Central memory CD8-positive, alpha-beta T cell (primary cell): ENCODE results near the gene PPIA.
"Not testable (repeated sequence)": the region's sequence is repeated elsewhere in the genome, so short reads cannot be mapped to it uniquely, and the experiment has no call there.

ENCODE experiments used
- ATAC-seq: fragments of 150-1000 bp; cut with Tn5 transposase; replicated peaks from 2 replicates; pipeline ENCODE4 v1.10.0; 2022; ENCODE audit warnings: mild to moderate bottlenecking, moderate FRiP score, moderate number of reproducible peaks; ENCODE audit not compliant: poor library complexity, severe bottlenecking; ENCODE audit errors: extremely low read depth
- DNase-seq, 2 donors: peaks; one replicate each; pipeline ENCODE4 v3.0.0; 2021; ENCODE audit warnings: low spot score in 2 of 2
- H3K27ac Mint-ChIP-seq: one replicate; pipeline ENCODE4 v1.8.0; 2022; ENCODE audit warnings: low read depth, mild to moderate bottlenecking, moderate library complexity, mixed read lengths
- H3K27me3 Mint-ChIP-seq: one replicate; pipeline ENCODE4 v1.8.0; 2022; ENCODE audit warnings: mixed read lengths
- H3K36me3 Mint-ChIP-seq: one replicate; pipeline ENCODE4 v1.8.0; 2022; ENCODE audit warnings: mild to moderate bottlenecking, moderate library complexity, mixed read lengths; ENCODE audit not compliant: insufficient read depth
- H3K4me1 Mint-ChIP-seq: one replicate; pipeline ENCODE4 v1.8.0; 2022; ENCODE audit warnings: mixed read lengths
- H3K4me3 Mint-ChIP-seq: one replicate; pipeline ENCODE4 v1.8.0; 2022; ENCODE audit warnings: mild to moderate bottlenecking, moderate library complexity, mixed read lengths
- H3K9me3 Mint-ChIP-seq: one replicate; pipeline ENCODE4 v1.8.0; 2022; ENCODE audit warnings: mixed read lengths

The PPIA gene

DNA sequence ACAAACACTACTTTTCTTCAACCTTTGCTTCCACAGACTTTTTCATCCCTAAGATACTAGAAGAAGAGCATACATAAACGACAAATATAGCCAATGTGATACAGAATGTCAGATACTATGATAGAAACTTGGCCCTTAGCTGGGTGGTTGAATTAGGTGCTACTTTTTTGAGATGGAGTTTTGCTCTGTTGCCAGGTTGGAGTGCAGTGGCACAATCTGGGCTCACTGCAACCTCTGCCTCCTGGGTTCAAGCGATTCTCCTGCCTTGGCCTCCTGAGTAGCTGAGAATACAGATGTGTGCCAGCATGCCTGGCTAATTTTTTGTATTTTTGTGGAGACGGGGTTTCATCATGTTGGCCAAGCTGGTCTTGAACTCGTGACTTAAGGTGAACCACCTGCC lies 3.5 kb downstream of the PPIA start:
- H3K4me3 Mint-ChIP-seq = no peak overlapping the region
- H3K27ac Mint-ChIP-seq = peak overlapping the region; percentile 35
- no peak for DNase-seq
- ATAC-seq = no peak
- H3K27me3 Mint-ChIP-seq = no peaks in the 10 kb centered on the region
- peaks cover 77% of the 10 kb centered on the region for H3K36me3 Mint-ChIP-seq
- peaks cover 32% of the 10 kb centered on the region for H3K4me1 Mint-ChIP-seq
- H3K9me3 Mint-ChIP-seq = no peaks in the 10 kb centered on the region

DNA sequence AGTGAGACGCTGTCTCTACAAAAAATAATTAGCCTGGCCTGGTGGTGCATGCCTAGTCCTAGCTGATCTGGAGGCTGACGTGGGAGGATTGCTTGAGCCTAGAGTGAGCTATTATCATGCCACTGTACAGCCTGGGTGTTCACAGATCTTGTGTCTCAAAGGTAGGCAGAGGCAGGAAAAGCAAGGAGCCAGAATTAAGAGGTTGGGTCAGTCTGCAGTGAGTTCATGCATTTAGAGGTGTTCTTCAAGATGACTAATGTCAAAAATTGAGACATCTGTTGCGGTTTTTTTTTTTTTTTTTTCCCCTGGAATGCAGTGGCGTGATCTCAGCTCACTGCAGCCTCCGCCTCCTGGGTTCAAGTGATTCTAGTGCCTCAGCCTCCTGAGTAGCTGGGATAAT lies 5.4 kb downstream of the PPIA start:
- DNase-seq = no peak
- no peaks in the 10 kb centered on the region for H3K27me3 Mint-ChIP-seq
- no peaks in the 10 kb centered on the region for H3K9me3 Mint-ChIP-seq
- H3K4me1 Mint-ChIP-seq = peaks cover 32% of the 10 kb centered on the region
- peak overlapping the region; percentile 38 for H3K27ac Mint-ChIP-seq
- no peak overlapping the region for H3K4me3 Mint-ChIP-seq
- peaks cover 70% of the 10 kb centered on the region for H3K36me3 Mint-ChIP-seq
- ATAC-seq = no peak

DNA sequence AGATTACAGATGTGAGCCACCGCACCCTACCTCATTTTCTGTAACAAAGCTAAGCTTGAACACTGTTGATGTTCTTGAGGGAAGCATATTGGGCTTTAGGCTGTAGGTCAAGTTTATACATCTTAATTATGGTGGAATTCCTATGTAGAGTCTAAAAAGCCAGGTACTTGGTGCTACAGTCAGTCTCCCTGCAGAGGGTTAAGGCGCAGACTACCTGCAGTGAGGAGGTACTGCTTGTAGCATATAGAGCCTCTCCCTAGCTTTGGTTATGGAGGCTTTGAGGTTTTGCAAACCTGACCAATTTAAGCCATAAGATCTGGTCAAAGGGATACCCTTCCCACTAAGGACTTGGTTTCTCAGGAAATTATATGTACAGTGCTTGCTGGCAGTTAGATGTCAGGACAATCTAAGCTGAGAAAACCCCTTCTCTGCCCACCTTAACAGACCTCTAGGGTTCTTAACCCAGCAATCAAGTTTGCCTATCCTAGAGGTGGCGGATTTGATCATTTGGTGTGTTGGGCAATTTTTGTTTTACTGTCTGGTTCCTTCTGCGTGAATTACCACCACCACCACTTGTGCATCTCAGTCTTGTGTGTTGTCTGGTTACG lies 6.0 kb downstream of the PPIA start:
- Mint-ChIP-seq H3K4me3 (no peak overlapping the region), H3K4me1 (peaks cover 28% of the 10 kb centered on the region), H3K27me3 (no peaks in the 10 kb centered on the region), H3K9me3 (no peaks in the 10 kb centered on the region), H3K36me3 (peaks cover 64% of the 10 kb centered on the region), H3K27ac (no peak overlapping the region)
- DNase-seq = no peak
- ATAC-seq = no peak

DNA sequence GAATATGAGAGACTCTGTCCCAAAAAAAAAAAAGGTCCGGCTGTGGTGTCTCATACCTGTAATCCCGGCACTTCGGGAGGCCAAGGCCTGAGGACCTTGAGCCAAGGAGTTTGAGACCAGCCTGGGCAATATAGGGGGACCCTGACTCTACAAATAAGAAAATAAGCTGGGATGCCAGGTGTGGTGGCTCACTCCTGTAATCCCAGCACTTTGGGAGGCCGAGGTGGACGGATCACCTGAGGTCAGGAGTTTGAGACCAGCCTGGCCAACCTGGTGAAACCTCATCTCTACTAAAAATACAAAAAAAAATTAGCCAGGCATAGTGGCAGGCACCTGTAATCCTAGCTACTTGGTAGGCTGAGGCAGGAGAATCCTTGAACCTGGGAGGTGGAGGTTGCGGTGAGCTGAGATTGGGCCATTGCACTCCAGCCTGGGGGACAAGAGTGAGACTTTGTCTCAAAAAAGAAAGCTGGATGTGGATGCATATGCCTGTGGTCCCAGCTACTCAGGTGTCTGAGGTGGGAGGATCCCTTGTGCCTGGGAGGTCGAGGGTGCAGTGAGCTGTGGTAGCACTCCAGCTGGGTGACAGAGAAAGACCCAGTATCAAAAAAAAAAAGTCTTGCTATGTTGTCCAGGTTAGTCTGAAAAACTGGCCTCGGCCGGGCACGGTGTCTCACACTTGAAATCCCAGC lies 7.5 kb downstream of the PPIA start:
- H3K4me3 Mint-ChIP-seq, H3K27me3 Mint-ChIP-seq, ATAC-seq, H3K9me3 Mint-ChIP-seq, DNase-seq, H3K27ac Mint-ChIP-seq: not testable (repeated sequence)
- Mint-ChIP-seq H3K36me3 (peaks cover 52% of the 10 kb centered on the region), H3K4me1 (peaks cover 16% of the 10 kb centered on the region)

DNA sequence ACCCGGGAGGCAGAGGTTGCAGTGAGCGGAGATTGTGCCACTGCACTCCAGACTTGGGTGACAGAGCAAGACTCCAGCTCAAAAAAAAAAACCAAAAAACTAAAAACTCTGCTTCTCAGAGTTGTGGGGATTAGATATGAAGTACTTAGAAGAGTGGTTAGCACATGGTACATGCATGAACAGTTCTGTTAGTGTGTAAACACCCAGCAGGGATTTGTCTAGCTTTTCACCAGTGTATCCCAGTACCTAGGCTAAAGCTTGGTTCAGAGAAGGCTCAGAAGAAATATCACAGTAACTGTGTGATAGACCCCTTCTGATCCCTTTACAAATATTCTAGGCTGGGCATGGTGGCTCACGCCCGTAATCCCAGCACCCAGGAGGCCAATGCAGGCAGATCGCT lies 9.5 kb downstream of the PPIA start:
- DNase-seq (no peak), ATAC-seq (no peak)
- no peak overlapping the region for H3K27ac Mint-ChIP-seq
- H3K9me3 Mint-ChIP-seq = no peaks in the 10 kb centered on the region
- H3K36me3 Mint-ChIP-seq = peaks cover 34% of the 10 kb centered on the region
- H3K27me3 Mint-ChIP-seq = no peaks in the 10 kb centered on the region
- no peak overlapping the region for H3K4me3 Mint-ChIP-seq
- peaks cover 2% of the 10 kb centered on the region for H3K4me1 Mint-ChIP-seq

DNA sequence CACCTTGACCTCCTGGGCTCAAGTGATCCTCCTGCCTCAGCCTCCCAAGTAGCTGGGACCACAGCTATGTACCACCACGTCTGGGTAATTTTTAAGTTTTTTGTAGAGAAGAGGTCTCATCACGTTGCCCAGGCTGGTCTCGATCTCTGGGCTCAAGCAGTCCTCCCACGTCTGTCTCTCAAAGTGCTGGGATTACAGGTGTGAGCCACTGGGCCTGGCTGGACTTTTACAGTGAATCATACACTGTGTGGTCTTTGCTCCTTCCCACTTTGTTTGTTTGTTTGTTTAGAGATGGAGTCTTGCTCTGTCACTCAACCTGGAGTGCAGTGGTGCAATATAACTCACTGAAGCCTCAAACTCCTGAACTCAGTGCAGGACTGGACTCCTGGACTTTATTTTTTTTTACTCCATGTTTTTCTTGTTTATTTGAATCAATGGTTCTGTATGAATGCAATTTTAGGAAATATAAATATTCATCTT lies 12.5 kb downstream of the PPIA start:
- no peaks in the 10 kb centered on the region for H3K9me3 Mint-ChIP-seq
- H3K4me3 Mint-ChIP-seq = no peak overlapping the region
- no peak for ATAC-seq
- H3K27me3 Mint-ChIP-seq = no peaks in the 10 kb centered on the region
- no peak for DNase-seq
- H3K36me3 Mint-ChIP-seq = peaks cover 4% of the 10 kb centered on the region
- no peak overlapping the region for H3K27ac Mint-ChIP-seq
- no peaks in the 10 kb centered on the region for H3K4me1 Mint-ChIP-seq

DNA sequence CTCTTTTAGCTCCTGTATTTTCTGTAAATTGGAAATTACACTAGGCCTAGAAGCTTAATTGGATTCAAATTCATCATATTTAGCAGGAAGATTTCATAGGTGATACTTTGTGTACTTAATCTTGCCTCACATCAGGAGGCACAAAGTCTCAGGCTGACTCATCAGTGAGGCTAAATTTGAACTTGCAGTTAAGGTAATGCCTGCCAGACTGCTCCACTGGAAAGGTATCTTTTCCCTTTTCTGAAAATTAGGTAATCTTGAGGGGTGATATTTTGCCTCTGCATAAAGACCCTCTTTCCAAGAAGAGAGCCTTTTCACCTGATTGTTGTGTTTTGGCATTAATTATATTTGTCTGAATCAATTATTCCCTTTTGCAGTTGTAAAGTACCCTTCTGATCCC lies 14.6 kb downstream of the PPIA start:
- no peaks in the 10 kb centered on the region for H3K27me3 Mint-ChIP-seq
- ATAC-seq = no peak

DNA sequence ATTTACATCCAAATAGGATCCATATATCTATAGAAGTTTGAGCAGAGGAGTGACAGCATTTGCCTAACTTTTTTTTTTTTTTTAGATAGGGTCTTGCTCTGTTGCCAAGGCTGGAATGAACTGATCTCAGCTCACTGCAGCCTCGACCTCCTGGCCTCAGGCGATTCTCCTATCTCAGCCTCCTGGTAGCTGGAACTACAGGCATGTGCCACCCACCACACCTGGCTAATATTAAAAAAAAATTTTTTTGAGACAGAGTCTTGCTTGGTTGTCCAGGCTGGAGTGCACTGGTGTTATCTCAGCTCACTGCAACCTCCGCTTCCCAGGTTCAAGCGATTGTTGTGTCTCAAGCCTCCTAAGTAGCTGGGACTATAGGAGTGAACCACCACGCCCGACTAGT lies 15.1 kb downstream of the PPIA start:
- ATAC-seq (no peak), DNase-seq (no peak)
- H3K27ac Mint-ChIP-seq = no peak overlapping the region
- H3K27me3 Mint-ChIP-seq = no peaks in the 10 kb centered on the region
- no peak overlapping the region for H3K4me3 Mint-ChIP-seq
- H3K4me1 Mint-ChIP-seq = no peaks in the 10 kb centered on the region
- H3K36me3 Mint-ChIP-seq = peaks cover 1% of the 10 kb centered on the region
- H3K9me3 Mint-ChIP-seq = no peaks in the 10 kb centered on the region

More for the DNA sequence above, 14.6 kb downstream of the PPIA start:
- no peak overlapping the region for H3K4me3 Mint-ChIP-seq
- no peaks in the 10 kb centered on the region for H3K4me1 Mint-ChIP-seq
- no peak for DNase-seq
- peaks cover 1% of the 10 kb centered on the region for H3K36me3 Mint-ChIP-seq
- H3K27ac Mint-ChIP-seq = no peak overlapping the region
- H3K9me3 Mint-ChIP-seq = no peaks in the 10 kb centered on the region

DNA sequence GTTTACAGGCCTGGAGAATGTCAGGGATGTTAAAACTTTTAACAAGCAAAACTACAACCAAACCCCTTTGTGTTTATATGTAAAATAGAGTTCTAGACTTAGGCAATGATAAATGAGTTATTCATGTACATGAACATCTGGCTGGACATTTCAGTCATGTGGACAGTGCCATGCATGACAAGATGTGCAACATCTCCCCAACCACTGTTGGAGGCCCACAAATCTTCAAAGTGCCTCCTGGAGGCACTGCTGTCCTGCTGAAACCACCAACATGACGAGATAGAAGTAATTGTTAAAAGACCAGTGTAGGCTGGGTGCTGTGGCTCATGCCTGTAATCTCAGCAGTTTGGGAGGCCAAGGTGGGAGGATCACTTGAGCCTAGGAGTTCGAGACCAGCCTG lies 18.4 kb downstream of the PPIA start:
- ATAC-seq (no peak), DNase-seq (no peak)
- no peaks in the 10 kb centered on the region for H3K4me1 Mint-ChIP-seq
- no peak overlapping the region for H3K4me3 Mint-ChIP-seq
- no peaks in the 10 kb centered on the region for H3K9me3 Mint-ChIP-seq
- H3K36me3 Mint-ChIP-seq = peaks cover 3% of the 10 kb centered on the region
- H3K27ac Mint-ChIP-seq = no peak overlapping the region
- no peaks in the 10 kb centered on the region for H3K27me3 Mint-ChIP-seq

DNA sequence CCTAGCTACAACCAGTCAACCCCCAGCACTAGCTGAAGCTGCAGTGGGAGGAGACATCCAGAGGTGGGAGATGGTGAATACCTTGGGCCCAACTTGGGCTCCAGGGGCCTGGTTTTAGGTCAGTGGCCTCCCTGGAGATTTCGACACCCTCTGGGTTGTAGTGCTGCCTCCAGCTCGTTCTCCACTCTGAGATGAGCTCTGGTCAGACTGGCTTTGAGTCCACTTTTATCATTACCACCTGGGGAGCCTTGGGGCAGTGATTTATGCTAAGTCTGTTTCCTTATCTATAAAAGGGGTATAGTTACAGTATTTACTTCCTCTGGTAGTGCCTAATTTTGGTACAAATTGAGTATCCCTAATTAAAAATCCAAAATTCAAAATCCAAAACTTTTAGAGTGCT lies 22.8 kb downstream of the PPIA start:
- H3K36me3 Mint-ChIP-seq = peaks cover 15% of the 10 kb centered on the region
- H3K27me3 Mint-ChIP-seq = no peaks in the 10 kb centered on the region
- no peak for ATAC-seq
- no peak overlapping the region for H3K27ac Mint-ChIP-seq
- H3K9me3 Mint-ChIP-seq = no peaks in the 10 kb centered on the region
- peaks cover 6% of the 10 kb centered on the region for H3K4me1 Mint-ChIP-seq
- no peak for DNase-seq
- no peak overlapping the region for H3K4me3 Mint-ChIP-seq

DNA sequence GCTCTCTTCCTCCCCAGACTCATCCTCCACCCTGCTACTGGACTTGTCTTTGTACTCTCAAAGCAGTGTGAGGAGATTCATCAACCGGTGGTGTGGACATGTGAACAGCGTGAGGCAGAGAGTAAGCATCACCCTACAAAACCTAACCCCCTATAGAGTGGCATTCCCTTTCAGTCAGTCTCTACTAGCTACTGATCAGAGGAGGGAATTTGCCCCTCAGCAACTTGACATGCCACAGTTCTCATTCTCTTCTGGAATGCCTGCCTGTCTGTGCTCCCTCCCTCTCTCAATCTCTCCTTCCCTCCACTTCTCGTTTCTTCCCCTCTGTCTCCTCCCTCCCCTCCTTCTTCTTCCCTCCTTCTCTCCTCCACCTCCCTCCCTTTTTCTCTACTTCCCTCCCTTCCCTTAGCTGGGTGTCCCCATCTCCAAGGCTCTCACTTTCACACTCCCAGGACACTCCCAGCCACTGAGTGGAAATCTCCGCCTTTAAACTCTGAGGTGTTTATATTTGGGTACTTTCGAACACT lies 26.8 kb downstream of the PPIA start:
- DNase-seq (no peak), ATAC-seq (no peak)
- H3K4me1 Mint-ChIP-seq = peaks cover 13% of the 10 kb centered on the region
- no peaks in the 10 kb centered on the region for H3K9me3 Mint-ChIP-seq
- peaks cover 34% of the 10 kb centered on the region for H3K36me3 Mint-ChIP-seq
- no peaks in the 10 kb centered on the region for H3K27me3 Mint-ChIP-seq
- peak overlapping the region; percentile 25 for H3K27ac Mint-ChIP-seq
- no peak overlapping the region for H3K4me3 Mint-ChIP-seq

DNA sequence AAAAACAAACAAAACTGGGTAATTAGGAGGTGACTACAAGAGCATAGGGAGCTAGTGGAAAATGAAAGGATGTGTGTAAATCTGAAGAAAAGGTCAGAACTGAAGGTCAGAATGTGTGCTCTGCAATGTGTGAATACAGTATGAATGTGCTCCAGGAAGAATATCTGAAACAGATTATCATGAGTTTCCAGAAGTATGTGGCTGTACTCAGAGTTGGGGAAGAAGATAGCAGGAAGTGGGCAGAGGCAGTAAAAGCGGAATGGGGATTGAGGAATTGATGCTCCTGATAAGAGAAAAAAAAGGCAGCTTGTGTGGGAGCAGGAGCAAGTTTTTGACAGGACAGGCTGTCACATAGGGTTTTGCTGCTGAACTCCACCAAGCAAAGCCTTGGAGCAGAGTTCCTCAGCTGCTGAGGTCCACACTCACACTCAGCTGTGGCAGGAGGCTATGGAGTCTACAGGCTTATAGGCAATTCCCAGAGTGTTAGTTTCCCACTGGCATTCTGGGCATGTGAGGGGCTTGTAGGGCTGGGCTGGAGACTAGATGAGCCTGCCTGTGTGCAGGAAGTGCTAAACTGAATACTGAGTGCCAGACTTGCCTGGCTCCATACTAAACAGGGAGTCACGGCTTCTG lies 28.5 kb downstream of the PPIA start:
- DNase-seq = no peak
- H3K27me3 Mint-ChIP-seq = no peaks in the 10 kb centered on the region
- peaks cover 46% of the 10 kb centered on the region for H3K36me3 Mint-ChIP-seq
- H3K4me3 Mint-ChIP-seq = no peak overlapping the region
- H3K27ac Mint-ChIP-seq = peak overlapping the region; percentile 25
- H3K4me1 Mint-ChIP-seq = peaks cover 13% of the 10 kb centered on the region
- no peaks in the 10 kb centered on the region for H3K9me3 Mint-ChIP-seq
- ATAC-seq = peak; percentile 13

DNA sequence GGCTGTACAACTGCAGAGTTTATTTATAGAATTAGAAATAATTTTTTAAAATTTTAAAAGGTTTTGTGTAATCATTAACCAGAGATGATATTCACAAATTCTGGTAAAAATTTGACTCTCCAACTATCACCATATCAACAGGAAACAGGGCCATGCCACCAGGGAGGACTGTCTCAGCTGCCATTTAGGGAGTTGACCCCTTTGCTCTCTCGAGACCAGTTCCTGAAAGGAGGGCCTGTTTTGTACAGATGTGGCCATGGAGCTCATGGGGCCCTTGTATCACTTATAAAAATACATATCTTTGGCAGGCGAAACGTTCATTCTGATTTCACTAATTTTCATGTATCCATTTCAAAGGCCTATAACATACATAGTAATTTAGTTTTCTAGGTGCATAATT lies 31.1 kb downstream of the PPIA start:
- H3K27ac Mint-ChIP-seq = no peak overlapping the region
- H3K36me3 Mint-ChIP-seq = peaks cover 60% of the 10 kb centered on the region
- no peak overlapping the region for H3K4me3 Mint-ChIP-seq
- no peak for ATAC-seq
- no peak for DNase-seq
- no peaks in the 10 kb centered on the region for H3K9me3 Mint-ChIP-seq
- peaks cover 13% of the 10 kb centered on the region for H3K4me1 Mint-ChIP-seq
- no peaks in the 10 kb centered on the region for H3K27me3 Mint-ChIP-seq
